ENCODE data around the gene ALDH1A2. TPM values are rescaled to one million over a fixed set of nuclear protein-coding genes. Genes with fewer than 3 reads are reported as not detected.

ALDH1A2 gene
- total RNA-seq, 1 experiment from 2014 or later: 0.98 TPM

- Histone ChIP-seq H3K36me3 (ENCODE audit: control insufficient read depth, insufficient read depth, low read length) (no peaks in the 10 kb centered on the region), H3K27me3 (ENCODE audit: control insufficient read depth, insufficient read depth, low read length) (peaks cover 7% of the 10 kb centered on the region), H3K9me3 (ENCODE audit: control insufficient read depth, insufficient read depth, low read depth, low read length) (no peaks in the 10 kb centered on the region), H3K4me3 (ENCODE audit: low read depth in 2 of 2, low read length in 2 of 2) (no peak overlapping the region), H3K27ac (ENCODE audit: low read length) (no peak overlapping the region), H3K4me1 (ENCODE audit: control insufficient read depth, insufficient read depth, low read length) (no peaks in the 10 kb centered on the region)
- no peak for DNase-seq (ENCODE audit: low read depth, low spot score)
- TF ChIP-seq, protein P1, sequence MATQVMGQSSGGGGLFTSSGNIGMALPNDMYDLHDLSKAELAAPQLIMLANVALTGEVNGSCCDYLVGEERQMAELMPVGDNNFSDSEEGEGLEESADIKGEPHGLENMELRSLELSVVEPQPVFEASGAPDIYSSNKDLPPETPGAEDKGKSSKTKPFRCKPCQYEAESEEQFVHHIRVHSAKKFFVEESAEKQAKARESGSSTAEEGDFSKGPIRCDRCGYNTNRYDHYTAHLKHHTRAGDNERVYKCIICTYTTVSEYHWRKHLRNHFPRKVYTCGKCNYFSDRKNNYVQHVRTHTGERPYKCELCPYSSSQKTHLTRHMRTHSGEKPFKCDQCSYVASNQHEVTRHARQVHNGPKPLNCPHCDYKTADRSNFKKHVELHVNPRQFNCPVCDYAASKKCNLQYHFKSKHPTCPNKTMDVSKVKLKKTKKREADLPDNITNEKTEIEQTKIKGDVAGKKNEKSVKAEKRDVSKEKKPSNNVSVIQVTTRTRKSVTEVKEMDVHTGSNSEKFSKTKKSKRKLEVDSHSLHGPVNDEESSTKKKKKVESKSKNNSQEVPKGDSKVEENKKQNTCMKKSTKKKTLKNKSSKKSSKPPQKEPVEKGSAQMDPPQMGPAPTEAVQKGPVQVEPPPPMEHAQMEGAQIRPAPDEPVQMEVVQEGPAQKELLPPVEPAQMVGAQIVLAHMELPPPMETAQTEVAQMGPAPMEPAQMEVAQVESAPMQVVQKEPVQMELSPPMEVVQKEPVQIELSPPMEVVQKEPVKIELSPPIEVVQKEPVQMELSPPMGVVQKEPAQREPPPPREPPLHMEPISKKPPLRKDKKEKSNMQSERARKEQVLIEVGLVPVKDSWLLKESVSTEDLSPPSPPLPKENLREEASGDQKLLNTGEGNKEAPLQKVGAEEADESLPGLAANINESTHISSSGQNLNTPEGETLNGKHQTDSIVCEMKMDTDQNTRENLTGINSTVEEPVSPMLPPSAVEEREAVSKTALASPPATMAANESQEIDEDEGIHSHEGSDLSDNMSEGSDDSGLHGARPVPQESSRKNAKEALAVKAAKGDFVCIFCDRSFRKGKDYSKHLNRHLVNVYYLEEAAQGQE (IDR thresholded peaks at IDR 0.05; ENCODE audit: insufficient read depth in 1 of 2, low read depth in 2 of 2, low read length in 1 of 2): no peak
- TF ChIP-seq POLR2AphosphoS5 (IDR thresholded peaks at IDR 0.05; ENCODE audit: low read depth, low read length) (no peak), SIN3A (IDR thresholded peaks at IDR 0.05; ENCODE audit: borderline replicate concordance, insufficient read depth, low read depth, low read length) (no peak), TCF7L2 (IDR thresholded peaks at IDR 0.05; ENCODE audit: low read depth, low read length) (no peak)
- TF ChIP-seq, protein P2, sequence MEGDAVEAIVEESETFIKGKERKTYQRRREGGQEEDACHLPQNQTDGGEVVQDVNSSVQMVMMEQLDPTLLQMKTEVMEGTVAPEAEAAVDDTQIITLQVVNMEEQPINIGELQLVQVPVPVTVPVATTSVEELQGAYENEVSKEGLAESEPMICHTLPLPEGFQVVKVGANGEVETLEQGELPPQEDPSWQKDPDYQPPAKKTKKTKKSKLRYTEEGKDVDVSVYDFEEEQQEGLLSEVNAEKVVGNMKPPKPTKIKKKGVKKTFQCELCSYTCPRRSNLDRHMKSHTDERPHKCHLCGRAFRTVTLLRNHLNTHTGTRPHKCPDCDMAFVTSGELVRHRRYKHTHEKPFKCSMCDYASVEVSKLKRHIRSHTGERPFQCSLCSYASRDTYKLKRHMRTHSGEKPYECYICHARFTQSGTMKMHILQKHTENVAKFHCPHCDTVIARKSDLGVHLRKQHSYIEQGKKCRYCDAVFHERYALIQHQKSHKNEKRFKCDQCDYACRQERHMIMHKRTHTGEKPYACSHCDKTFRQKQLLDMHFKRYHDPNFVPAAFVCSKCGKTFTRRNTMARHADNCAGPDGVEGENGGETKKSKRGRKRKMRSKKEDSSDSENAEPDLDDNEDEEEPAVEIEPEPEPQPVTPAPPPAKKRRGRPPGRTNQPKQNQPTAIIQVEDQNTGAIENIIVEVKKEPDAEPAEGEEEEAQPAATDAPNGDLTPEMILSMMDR (IDR thresholded peaks at IDR 0.05): no peak
- no peak for ATAC-seq
- in situ Hi-C loops (cut with HindIII; ENCODE audit: low pct_unique_long_range_greater_than_20kb, low sequenced_read_pairs): no loop called here
- CTCF ChIA-PET: no interaction called here
- intact Hi-C loops (cut with micrococcal nuclease; ENCODE audit: unreplicated experiment): no loop called here
- no TSS peak for BruUV-seq (replicated peaks)
- POLR2A ChIA-PET: no interaction called here
Observed at GRCh38 chr15:58058073-58058472, 7.4 kb downstream of the ALDH1A2 start.

- H3K4me1 ChIP-seq (ENCODE audit: control insufficient read depth, insufficient read depth, low read length): no peaks in the 10 kb centered on the region
- intact Hi-C loops (cut with micrococcal nuclease; ENCODE audit: unreplicated experiment) (no loop called here), in situ Hi-C loops (cut with HindIII; ENCODE audit: low pct_unique_long_range_greater_than_20kb, low sequenced_read_pairs) (no loop called here)
- no peak for ATAC-seq
- POLR2A ChIA-PET: no interaction called here
- peaks cover 5% of the 10 kb centered on the region for H3K27me3 ChIP-seq (ENCODE audit: control insufficient read depth, insufficient read depth, low read length)
- TF ChIP-seq, protein P2 (IDR thresholded peaks at IDR 0.05): no peak
- TF ChIP-seq, protein P1 (IDR thresholded peaks at IDR 0.05; ENCODE audit: insufficient read depth in 1 of 2, low read depth in 2 of 2, low read length in 1 of 2): no peak
- TF ChIP-seq POLR2AphosphoS5 (IDR thresholded peaks at IDR 0.05; ENCODE audit: low read depth, low read length) (no peak), TCF7L2 (IDR thresholded peaks at IDR 0.05; ENCODE audit: low read depth, low read length) (no peak), SIN3A (IDR thresholded peaks at IDR 0.05; ENCODE audit: borderline replicate concordance, insufficient read depth, low read depth, low read length) (no peak)
- no peak overlapping the region for H3K4me3 ChIP-seq (ENCODE audit: low read depth in 2 of 2, low read length in 2 of 2)
- no peaks in the 10 kb centered on the region for H3K9me3 ChIP-seq (ENCODE audit: control insufficient read depth, insufficient read depth, low read depth, low read length)
- CTCF ChIA-PET: no interaction called here
- BruUV-seq (replicated peaks): no TSS peak
- no peak for DNase-seq (ENCODE audit: low read depth, low spot score)
- no peaks in the 10 kb centered on the region for H3K36me3 ChIP-seq (ENCODE audit: control insufficient read depth, insufficient read depth, low read length)
- H3K27ac ChIP-seq (ENCODE audit: low read length): no peak overlapping the region
Observed at GRCh38 chr15:58057559-58057958, 8.0 kb downstream of the ALDH1A2 start.

All from Panc1 (cell line).